ENCODE measurements around the gene CLSTN3. TPM values are rescaled to one million over a fixed set of nuclear protein-coding genes. Genes with fewer than 3 reads are reported as not detected.

CLSTN3 gene
- total and polyA plus RNA-seq, 10 of the 15 experiments (the other 5 are each of a cell fraction or from before 2014, with no cell fraction given): 0.09 to 35.9 (median 11.3) TPM

GRCh38 chr12:7158781-7159609 is 28.8 kb downstream of the CLSTN3 start:
- ChIA-PET POLR2A (no interaction called here), RAD21 (ENCODE audit: unreplicated experiment) (no interaction called here), SMC1A (ENCODE audit: uncharacterized antibody, unreplicated experiment) (no interaction called here), CTCF (interaction anchor here (0.6 kb wide), 1 partner anchor 477 kb away, joined by 5 read pairs; no protein-coding TSS in a partner anchor)
- FAIRE-seq (no peak), DNase-seq (ENCODE audit: low read depth, low spot score) (no peak), ATAC-seq (no peak)
- WGBS (ENCODE audit: insufficient coverage, insufficient replicate concordance, low lambda C conversion rate, missing lambda C conversion rate): 80% methylated on average over 10 of the region's 10 CpGs
- intact Hi-C loops (cut with micrococcal nuclease; ENCODE audit: unreplicated experiment) (no loop called here), in situ Hi-C loops (cut with MboI) (no loop called here)
- no TSS peak for BruUV-seq (replicated peaks)
- Histone ChIP-seq H3K9me3 (replicated peaks; ENCODE audit: control insufficient read depth, insufficient read depth, low read length) (no peaks in the 10 kb centered on the region), H3K4me2 (ENCODE audit: control insufficient read depth, insufficient read depth) (no peak overlapping the region), H3K79me2 (ENCODE audit: control insufficient read depth, insufficient read depth, low read length) (no peaks in the 10 kb centered on the region), H3K9ac (ENCODE audit: control insufficient read depth, insufficient read depth, low read length) (no peak overlapping the region), H3K27me3 (replicated peaks in 1 of 2; ENCODE audit: control insufficient read depth in 2 of 2, insufficient read depth in 2 of 2, low read length in 1 of 2) (peaks cover 0 to 4% of the 10 kb centered on the region in 2 experiments; a peak in 1 of 4 replicates), H3K27ac (ENCODE audit: control insufficient read depth, insufficient read depth) (no peak overlapping the region), H3K36me3 (ENCODE audit: control insufficient read depth in 2 of 2, insufficient read depth in 2 of 2, low read length in 1 of 2) (no peaks in the 10 kb centered on the region; a peak in 3 of 4 replicates), H3K4me3 (no peak overlapping the region), H4K20me1 (ENCODE audit: control insufficient read depth, insufficient read depth) (no peaks in the 10 kb centered on the region), H2AFZ (ENCODE audit: control insufficient read depth, low read depth, low read length) (no peak overlapping the region), H3K4me1 (ENCODE audit: control insufficient read depth, insufficient read depth, low read length) (no peaks in the 10 kb centered on the region)
- no peak for TF ChIP-seq NBN (IDR thresholded peaks at IDR 0.05)

GRCh38 chr12:7160183-7160582 is 30.0 kb downstream of the CLSTN3 start:
- Histone ChIP-seq H3K36me3 (ENCODE audit: control insufficient read depth in 2 of 2, insufficient read depth in 2 of 2, low read length in 1 of 2) (no peaks in the 10 kb centered on the region; a peak in 3 of 4 replicates), H3K4me2 (ENCODE audit: control insufficient read depth, insufficient read depth) (no peak overlapping the region), H3K79me2 (ENCODE audit: control insufficient read depth, insufficient read depth, low read length) (no peaks in the 10 kb centered on the region), H4K20me1 (ENCODE audit: control insufficient read depth, insufficient read depth) (no peaks in the 10 kb centered on the region), H3K9me3 (replicated peaks; ENCODE audit: control insufficient read depth, insufficient read depth, low read length) (no peaks in the 10 kb centered on the region), H3K4me1 (ENCODE audit: control insufficient read depth, insufficient read depth, low read length) (no peaks in the 10 kb centered on the region), H3K4me3 (no peak overlapping the region), H2AFZ (ENCODE audit: control insufficient read depth, low read depth, low read length) (no peak overlapping the region), H3K27ac (ENCODE audit: control insufficient read depth, insufficient read depth) (no peak overlapping the region), H3K27me3 (replicated peaks in 1 of 2; ENCODE audit: control insufficient read depth in 2 of 2, insufficient read depth in 2 of 2, low read length in 1 of 2) (peaks cover 0 to 4% of the 10 kb centered on the region in 2 experiments; a peak in 1 of 4 replicates), H3K9ac (ENCODE audit: control insufficient read depth, insufficient read depth, low read length) (no peak overlapping the region)
- DNase-seq (ENCODE audit: low read depth, low spot score) (no peak), FAIRE-seq (no peak), ATAC-seq (no peak)
- RAD21 ChIA-PET (ENCODE audit: unreplicated experiment): no interaction called here
- POLR2A ChIA-PET: no interaction called here
- CTCF ChIA-PET: no interaction called here
- in situ Hi-C loops (cut with MboI): no loop called here
- WGBS (ENCODE audit: insufficient coverage, insufficient replicate concordance, low lambda C conversion rate, missing lambda C conversion rate): 72% methylated on average over 4 of the region's 7 CpGs
- intact Hi-C loops (cut with micrococcal nuclease; ENCODE audit: unreplicated experiment): no loop called here
- no TSS peak for BruUV-seq (replicated peaks)
- SMC1A ChIA-PET (ENCODE audit: uncharacterized antibody, unreplicated experiment): no interaction called here
- no peak; the same call in 1 of the 2 replicates for TF ChIP-seq POLR2A (IDR thresholded peaks at IDR 0.05; ENCODE audit: low read depth, low read length)
- no peak for TF ChIP-seq SUZ12 (IDR thresholded peaks at IDR 0.05; ENCODE audit: unreplicated experiment)
- no peak for TF ChIP-seq RFX5 (IDR thresholded peaks at IDR 0.05; ENCODE audit: low read depth, low read length)
- no peak for TF ChIP-seq ZBED1 (IDR thresholded peaks at IDR 0.05; ENCODE audit: borderline replicate concordance)
- TF ChIP-seq ZSCAN29 (IDR thresholded peaks at IDR 0.05): no peak
- no peak for TF ChIP-seq PAX5 (IDR thresholded peaks at IDR 0.05; ENCODE audit: borderline replicate concordance, low read depth, low read length)
- no peak for TF ChIP-seq POLR2AphosphoS5 (IDR thresholded peaks at IDR 0.05; ENCODE audit: low read length)
- no peak for TF ChIP-seq ZNF207 (IDR thresholded peaks at IDR 0.05; ENCODE audit: borderline replicate concordance)
